Measurements from ENCODE around the gene OR2B2.

DNA sequence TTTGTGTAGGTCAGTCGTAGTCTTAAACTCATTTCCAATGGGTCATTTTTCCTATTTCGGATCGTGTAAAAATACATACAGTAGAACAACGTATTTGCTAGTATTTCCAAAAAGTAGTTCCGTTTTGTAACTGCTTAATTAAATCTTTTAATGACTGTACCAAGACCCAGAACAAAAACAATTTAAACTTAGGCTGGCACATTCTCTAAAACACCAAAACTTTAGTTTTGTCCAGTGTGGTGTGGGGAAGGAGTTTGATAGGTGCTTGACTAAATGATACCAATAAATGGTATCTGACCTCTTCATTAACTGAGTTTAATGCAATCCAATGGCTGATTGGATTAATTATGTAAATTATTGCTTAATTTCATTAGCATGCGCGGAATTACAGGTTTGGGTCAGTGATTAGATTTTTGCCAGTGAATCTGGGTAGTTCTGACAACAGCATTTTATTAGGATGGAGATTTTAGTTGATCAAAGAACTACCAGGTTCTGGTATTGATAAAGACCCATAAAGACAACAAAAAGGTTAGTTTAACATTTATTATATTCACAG lies 20.8 kb downstream of the OR2B2 start:
- TF ChIP-seq, protein P1, sequence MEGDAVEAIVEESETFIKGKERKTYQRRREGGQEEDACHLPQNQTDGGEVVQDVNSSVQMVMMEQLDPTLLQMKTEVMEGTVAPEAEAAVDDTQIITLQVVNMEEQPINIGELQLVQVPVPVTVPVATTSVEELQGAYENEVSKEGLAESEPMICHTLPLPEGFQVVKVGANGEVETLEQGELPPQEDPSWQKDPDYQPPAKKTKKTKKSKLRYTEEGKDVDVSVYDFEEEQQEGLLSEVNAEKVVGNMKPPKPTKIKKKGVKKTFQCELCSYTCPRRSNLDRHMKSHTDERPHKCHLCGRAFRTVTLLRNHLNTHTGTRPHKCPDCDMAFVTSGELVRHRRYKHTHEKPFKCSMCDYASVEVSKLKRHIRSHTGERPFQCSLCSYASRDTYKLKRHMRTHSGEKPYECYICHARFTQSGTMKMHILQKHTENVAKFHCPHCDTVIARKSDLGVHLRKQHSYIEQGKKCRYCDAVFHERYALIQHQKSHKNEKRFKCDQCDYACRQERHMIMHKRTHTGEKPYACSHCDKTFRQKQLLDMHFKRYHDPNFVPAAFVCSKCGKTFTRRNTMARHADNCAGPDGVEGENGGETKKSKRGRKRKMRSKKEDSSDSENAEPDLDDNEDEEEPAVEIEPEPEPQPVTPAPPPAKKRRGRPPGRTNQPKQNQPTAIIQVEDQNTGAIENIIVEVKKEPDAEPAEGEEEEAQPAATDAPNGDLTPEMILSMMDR (IDR thresholded peaks at IDR 0.05), result no peak
- TF ChIP-seq EP300 (IDR thresholded peaks at IDR 0.05), result no peak
